ENCODE results near the gene ANKH. TPM values are rescaled to one million over a fixed set of nuclear protein-coding genes. Genes with fewer than 3 reads are reported as not detected.
A peak's percentile ranks its signal among the peaks of the same experiment; 100 is the strongest.
"Not testable (repeated sequence)": the region's sequence is repeated elsewhere in the genome, so short reads cannot be mapped to it uniquely, and the experiment has no call there.

The ANKH gene
- total RNA-seq, 1 donor from 2014 or later, result 233 TPM

DNA sequence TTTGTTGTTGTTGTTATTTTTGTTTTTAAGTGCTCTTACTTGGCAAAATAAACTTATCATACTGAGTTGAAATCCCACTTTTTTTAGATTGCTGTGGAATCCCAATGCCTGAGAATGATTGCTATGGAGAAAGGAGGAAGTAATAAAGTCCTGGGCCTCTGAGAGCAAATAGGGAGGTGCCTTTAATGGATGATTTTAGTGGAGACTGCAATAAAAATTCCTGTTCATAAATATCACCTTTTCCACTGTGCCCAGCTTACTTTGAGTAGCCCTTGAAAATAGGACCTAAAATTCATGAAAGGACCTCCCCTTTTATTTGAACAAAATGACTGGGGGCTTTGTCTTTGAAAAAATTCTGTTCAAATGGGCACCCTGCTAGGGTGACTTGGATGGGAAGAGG, 21.8 kb upstream of the ANKH start:
- no peak for DNase-seq (ENCODE audit: low spot score)
- intact Hi-C loops (cut with DNase I), result no loop called here

- intact Hi-C loops (cut with DNase I), result no loop called here
- no peak for DNase-seq (ENCODE audit: low spot score)
These were observed 19.3 kb upstream of the ANKH start for GRCh38 chr5:14890846-14891245.

- intact Hi-C loops (cut with DNase I), result no loop called here
These were observed 12.6 kb upstream of the ANKH start for GRCh38 chr5:14884062-14884612.

GRCh38 chr5:14882658-14883580, 11.3 kb upstream of the ANKH start:
- DNase-seq (ENCODE audit: low spot score), result no peak
- intact Hi-C loops (cut with DNase I), result no loop called here

More at GRCh38 chr5:14884062-14884612, 12.6 kb upstream of the ANKH start:
- no peak for DNase-seq (ENCODE audit: low spot score)

DNA sequence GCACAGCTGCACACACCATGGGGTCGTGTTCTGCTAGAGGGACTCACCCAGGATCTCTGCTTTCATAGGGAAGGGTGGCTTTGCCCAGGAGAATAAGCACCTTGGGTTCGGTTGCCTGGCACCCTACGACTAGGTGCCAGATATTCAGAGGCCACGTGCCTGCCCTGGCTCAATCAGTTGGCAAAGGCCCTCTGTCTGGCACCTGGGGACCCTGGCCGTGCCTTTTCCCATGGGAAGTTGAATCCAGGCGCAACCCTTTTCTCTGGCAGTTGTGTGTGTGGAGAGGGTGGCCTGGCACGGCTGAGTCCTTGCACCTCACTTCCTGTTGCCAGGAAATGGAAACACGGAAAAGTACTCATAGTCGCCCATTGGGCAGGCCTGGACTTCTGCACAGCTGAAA, 10.2 kb upstream of the ANKH start:
- no peak for DNase-seq (ENCODE audit: low spot score)
- intact Hi-C loops (cut with DNase I), result no loop called here

- DNase-seq (ENCODE audit: low spot score), result no peak
- intact Hi-C loops (cut with DNase I), result no loop called here
These were observed 9.1 kb upstream of the ANKH start for GRCh38 chr5:14880688-14881087.

GRCh38 chr5:14879937-14880589, 8.5 kb upstream of the ANKH start:
- DNase-seq (ENCODE audit: low spot score), result no peak
- intact Hi-C loops (cut with DNase I), result no loop called here

DNA sequence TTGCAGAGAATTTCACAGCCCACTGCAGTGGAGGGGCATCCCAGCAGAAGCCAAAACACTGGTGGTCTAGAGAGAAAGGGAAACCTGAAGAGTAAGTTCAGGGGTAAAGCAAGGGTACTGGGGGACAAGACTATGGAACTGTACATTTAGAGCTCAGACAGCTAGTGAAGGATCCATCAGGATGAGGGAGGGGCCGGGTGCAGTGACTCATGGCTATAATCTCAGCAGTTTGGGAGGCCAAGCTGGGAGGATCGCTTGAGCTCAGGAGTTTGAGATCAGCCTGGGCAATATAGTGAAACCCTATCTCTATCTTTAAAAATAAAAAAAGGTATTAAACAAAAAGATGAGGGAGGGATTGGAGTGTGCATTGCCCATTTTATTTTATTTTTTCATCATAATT, 7.8 kb upstream of the ANKH start:
- no peak for DNase-seq (ENCODE audit: low spot score)
- intact Hi-C loops (cut with DNase I), result no loop called here

GRCh38 chr5:14878192-14878591, 6.6 kb upstream of the ANKH start:
- DNase-seq (ENCODE audit: low spot score); intact Hi-C loops (cut with DNase I): not testable (repeated sequence)

DNA sequence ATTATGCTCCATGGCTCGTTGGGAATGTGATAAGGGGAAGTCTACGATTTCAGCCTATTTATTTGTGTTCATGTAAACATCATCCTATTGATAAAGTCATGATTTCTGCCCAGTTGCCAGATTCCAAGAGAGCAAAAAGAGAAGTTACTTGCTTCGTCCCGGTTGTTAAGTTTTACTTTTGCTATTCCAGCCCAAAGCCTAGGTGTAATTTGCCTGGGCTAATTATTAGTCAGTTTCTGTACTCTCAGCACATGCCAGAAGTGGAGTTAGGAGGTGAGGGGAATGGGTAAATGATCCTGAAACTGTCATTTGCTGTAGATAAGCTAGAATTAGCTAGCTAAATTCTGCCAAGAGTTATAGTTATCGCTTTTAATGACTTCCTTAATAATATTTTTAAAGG, 4.5 kb upstream of the ANKH start:
- no peak for DNase-seq (ENCODE audit: low spot score)
- intact Hi-C loops (cut with DNase I), result no loop called here

DNA sequence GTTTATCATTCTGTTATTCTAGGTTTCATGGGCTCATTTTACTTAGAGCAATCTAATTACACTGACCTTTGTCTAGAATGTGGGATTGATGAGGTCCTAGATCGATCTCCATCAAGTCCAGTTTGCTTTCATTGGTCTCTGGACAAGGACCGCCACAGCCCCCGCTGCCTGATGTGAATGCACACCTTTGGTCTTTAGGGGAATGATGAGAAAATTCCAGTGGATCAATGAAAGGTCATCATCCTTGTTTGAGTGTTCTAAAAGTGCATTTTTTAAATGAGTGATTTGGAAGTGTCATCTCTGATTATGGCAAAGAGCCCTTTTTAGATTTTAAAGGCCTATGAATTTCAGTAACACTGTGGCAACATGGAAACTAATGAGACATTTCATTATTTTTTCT, 2.2 kb upstream of the ANKH start:
- DNase-seq (ENCODE audit: low spot score), result no peak
- intact Hi-C loops (cut with DNase I), result loop anchor here (2.0 to 5.0 kb wide), 4 partner anchors 66 to 145 kb away; no protein-coding TSS in a partner anchor

- DNase-seq (ENCODE audit: low spot score), result no peak
- intact Hi-C loops (cut with DNase I), result loop anchor here (2.0 to 5.0 kb wide), 4 partner anchors 66 to 144 kb away; no protein-coding TSS in a partner anchor
These were observed 1.5 kb upstream of the ANKH start for GRCh38 chr5:14873093-14873492.

GRCh38 chr5:14872070-14872989, 752 bp upstream of the ANKH start:
- DNase-seq (ENCODE audit: low spot score), result peak; percentile 85
- intact Hi-C loops (cut with DNase I), result loop anchor here (1.0 to 5.0 kb wide), 5 partner anchors 65 to 144 kb away; no protein-coding TSS in a partner anchor

DNA sequence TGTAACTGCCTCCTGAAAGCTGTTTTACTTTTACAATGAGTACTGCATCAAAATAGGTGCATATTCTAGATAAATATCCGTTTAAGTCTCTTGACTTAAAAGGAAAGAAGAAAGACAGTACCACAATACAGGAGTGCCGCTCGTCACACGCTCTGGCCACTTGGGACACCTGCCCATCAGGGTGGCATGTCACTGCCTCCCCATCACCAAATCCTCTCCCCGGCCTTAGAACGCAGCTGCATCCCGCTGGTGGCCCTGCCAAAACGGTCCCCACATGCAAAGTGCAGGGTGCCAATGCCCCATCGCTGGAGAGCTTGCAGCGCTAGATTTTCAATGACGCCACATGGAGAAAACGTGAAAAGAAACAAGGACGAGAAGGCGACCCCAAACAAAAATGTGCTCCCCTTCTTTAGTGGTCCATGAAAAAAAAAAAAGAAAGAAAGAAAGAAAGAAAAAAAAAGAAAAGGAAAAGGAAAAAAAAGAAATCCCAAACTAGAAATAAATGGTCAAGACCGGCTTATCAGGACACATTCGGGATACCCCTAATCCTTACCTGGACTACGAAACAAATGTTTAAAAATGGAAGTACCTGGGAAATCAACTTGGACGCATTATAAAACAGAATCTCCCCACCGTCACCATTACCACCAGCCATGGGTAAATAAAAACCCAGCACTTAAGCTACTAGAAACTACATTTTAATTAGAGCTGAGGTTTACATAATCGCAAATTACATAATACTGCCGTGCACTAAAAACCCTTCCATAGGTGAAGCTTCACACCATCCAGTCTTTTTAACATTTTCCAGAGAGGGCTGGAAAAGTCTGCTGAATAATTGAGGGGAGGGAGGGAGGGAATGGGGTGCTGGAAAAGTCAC, 1.0 kb downstream of the ANKH start:
- no peak for DNase-seq (ENCODE audit: low spot score)
- intact Hi-C loops (cut with DNase I), result loop anchor here (1.0 to 5.0 kb wide), 5 partner anchors 63 to 139 kb away; no protein-coding TSS in a partner anchor

- intact Hi-C loops (cut with DNase I), result loop anchor here (2.0 to 5.0 kb wide), 4 partner anchors 62 to 127 kb away; no protein-coding TSS in a partner anchor
- DNase-seq (ENCODE audit: low spot score), result no peak
These were observed 1.9 kb downstream of the ANKH start for GRCh38 chr5:14869668-14870164.

GRCh38 chr5:14869233-14869632, 2.3 kb downstream of the ANKH start:
- intact Hi-C loops (cut with DNase I), result no loop called here
- DNase-seq (ENCODE audit: low spot score), result no peak

DNA sequence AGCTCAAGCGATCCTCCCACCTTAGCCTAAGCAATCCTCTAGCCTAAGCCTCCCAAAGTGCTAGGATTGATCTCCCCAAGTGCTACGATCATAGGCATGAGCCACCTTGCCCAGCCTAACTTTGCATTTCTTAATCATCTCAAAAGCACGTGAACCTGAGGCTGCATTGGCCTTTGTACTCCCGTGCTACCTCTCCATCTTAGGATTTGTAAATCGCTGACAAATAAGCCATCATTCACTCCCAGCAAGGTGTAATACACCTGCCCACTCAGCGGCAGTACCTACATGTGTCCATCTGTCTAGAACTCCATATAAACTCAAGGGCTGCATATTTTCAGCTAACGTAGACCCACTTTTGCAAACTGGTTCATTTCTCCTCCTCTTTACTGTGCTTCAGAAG, 2.8 kb downstream of the ANKH start:
- no peak for DNase-seq (ENCODE audit: low spot score)
- intact Hi-C loops (cut with DNase I), result no loop called here

- intact Hi-C loops (cut with DNase I), result no loop called here
- no peak for DNase-seq (ENCODE audit: low spot score)
These were observed 7.3 kb downstream of the ANKH start for GRCh38 chr5:14864181-14864812.
